ENCODE data around the gene VPS9D1. TPM values are rescaled to one million over a fixed set of nuclear protein-coding genes. Genes with fewer than 3 reads are reported as not detected.

The VPS9D1 gene
- total RNA-seq, 1 experiment from 2014 or later, result 6.3 TPM

GRCh38 chr16:89761304-89761922 lies 40.7 kb upstream of the VPS9D1 start:
- DNase-seq (ENCODE audit: low read depth, low spot score), result no peak
- TF ChIP-seq POLR2AphosphoS5 (IDR thresholded peaks at IDR 0.05; ENCODE audit: low read depth, low read length) (no peak), TCF7L2 (IDR thresholded peaks at IDR 0.05; ENCODE audit: low read depth, low read length) (no peak), CTCF (IDR thresholded peaks at IDR 0.05) (no peak)
- ChIA-PET POLR2A (no interaction called here), CTCF (no interaction called here)
- Histone ChIP-seq H3K27me3 (ENCODE audit: control insufficient read depth, insufficient read depth, low read length) (no peaks in the 10 kb centered on the region), H3K9me3 (ENCODE audit: control insufficient read depth, insufficient read depth, low read depth, low read length) (no peaks in the 10 kb centered on the region), H3K4me1 (ENCODE audit: control insufficient read depth, insufficient read depth, low read length) (no peaks in the 10 kb centered on the region), H3K27ac (ENCODE audit: low read length) (no peak overlapping the region), H3K36me3 (ENCODE audit: control insufficient read depth, insufficient read depth, low read length) (no peaks in the 10 kb centered on the region), H3K4me3 (ENCODE audit: low read depth in 2 of 2, low read length in 2 of 2) (no peak overlapping the region)
- intact Hi-C loops (cut with micrococcal nuclease; ENCODE audit: unreplicated experiment), result no loop called here
- in situ Hi-C loops (cut with HindIII; ENCODE audit: low pct_unique_long_range_greater_than_20kb, low sequenced_read_pairs), result no loop called here
- BruUV-seq (replicated peaks), result no TSS peak
- no peak for ATAC-seq

GRCh38 chr16:89759746-89760340 lies 39.1 kb upstream of the VPS9D1 start:
- ChIA-PET CTCF (no interaction called here), POLR2A (no interaction called here)
- DNase-seq (ENCODE audit: low read depth, low spot score) (no peak), ATAC-seq (peak; percentile 49; the same call in 1 of the 2 replicates)
- no TSS peak for BruUV-seq (replicated peaks)
- Histone ChIP-seq H3K4me3 (ENCODE audit: low read depth in 2 of 2, low read length in 2 of 2) (no peak overlapping the region), H3K27me3 (ENCODE audit: control insufficient read depth, insufficient read depth, low read length) (no peaks in the 10 kb centered on the region), H3K4me1 (ENCODE audit: control insufficient read depth, insufficient read depth, low read length) (no peaks in the 10 kb centered on the region), H3K27ac (ENCODE audit: low read length) (no peak overlapping the region), H3K9me3 (ENCODE audit: control insufficient read depth, insufficient read depth, low read depth, low read length) (no peaks in the 10 kb centered on the region), H3K36me3 (ENCODE audit: control insufficient read depth, insufficient read depth, low read length) (no peaks in the 10 kb centered on the region)
- TF ChIP-seq TCF7L2 (IDR thresholded peaks at IDR 0.05; ENCODE audit: low read depth, low read length), result no peak
- no peak for TF ChIP-seq CTCF (IDR thresholded peaks at IDR 0.05)
- TF ChIP-seq, protein P1, sequence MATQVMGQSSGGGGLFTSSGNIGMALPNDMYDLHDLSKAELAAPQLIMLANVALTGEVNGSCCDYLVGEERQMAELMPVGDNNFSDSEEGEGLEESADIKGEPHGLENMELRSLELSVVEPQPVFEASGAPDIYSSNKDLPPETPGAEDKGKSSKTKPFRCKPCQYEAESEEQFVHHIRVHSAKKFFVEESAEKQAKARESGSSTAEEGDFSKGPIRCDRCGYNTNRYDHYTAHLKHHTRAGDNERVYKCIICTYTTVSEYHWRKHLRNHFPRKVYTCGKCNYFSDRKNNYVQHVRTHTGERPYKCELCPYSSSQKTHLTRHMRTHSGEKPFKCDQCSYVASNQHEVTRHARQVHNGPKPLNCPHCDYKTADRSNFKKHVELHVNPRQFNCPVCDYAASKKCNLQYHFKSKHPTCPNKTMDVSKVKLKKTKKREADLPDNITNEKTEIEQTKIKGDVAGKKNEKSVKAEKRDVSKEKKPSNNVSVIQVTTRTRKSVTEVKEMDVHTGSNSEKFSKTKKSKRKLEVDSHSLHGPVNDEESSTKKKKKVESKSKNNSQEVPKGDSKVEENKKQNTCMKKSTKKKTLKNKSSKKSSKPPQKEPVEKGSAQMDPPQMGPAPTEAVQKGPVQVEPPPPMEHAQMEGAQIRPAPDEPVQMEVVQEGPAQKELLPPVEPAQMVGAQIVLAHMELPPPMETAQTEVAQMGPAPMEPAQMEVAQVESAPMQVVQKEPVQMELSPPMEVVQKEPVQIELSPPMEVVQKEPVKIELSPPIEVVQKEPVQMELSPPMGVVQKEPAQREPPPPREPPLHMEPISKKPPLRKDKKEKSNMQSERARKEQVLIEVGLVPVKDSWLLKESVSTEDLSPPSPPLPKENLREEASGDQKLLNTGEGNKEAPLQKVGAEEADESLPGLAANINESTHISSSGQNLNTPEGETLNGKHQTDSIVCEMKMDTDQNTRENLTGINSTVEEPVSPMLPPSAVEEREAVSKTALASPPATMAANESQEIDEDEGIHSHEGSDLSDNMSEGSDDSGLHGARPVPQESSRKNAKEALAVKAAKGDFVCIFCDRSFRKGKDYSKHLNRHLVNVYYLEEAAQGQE (IDR thresholded peaks at IDR 0.05; ENCODE audit: insufficient read depth in 1 of 2, low read depth in 2 of 2, low read length in 1 of 2), result no peak
- TF ChIP-seq SIN3A (IDR thresholded peaks at IDR 0.05; ENCODE audit: borderline replicate concordance, insufficient read depth, low read depth, low read length), result no peak
- intact Hi-C loops (cut with micrococcal nuclease; ENCODE audit: unreplicated experiment) (loop anchor here (10.0 kb wide), 1 partner anchor 105 kb away; no protein-coding TSS in a partner anchor), in situ Hi-C loops (cut with HindIII; ENCODE audit: low pct_unique_long_range_greater_than_20kb, low sequenced_read_pairs) (no loop called here)
